Mucosa of descending colon (tissue), 3 donors: Measurements from ENCODE around the gene ARHGAP4. TPM values are rescaled to one million over a fixed set of nuclear protein-coding genes. Genes with fewer than 3 reads are reported as not detected.

Experiments used
- ATAC-seq: fragments of 200-7000 bp; cut with Tn5 transposase; one replicate; pipeline ENCODE4 v1.9.1; 2020; ENCODE audit warnings: mild to moderate bottlenecking, moderate library complexity
- DNase-seq, 3 donors: peaks; one replicate each; pipeline ENCODE4 v3.0.0-alpha.2; 2020
- H3K36me3 ChIP-seq: fragments of 200-600 bp; one replicate; pipeline ENCODE4 v1.8.0; 2021; ENCODE audit warnings: low read depth, mild to moderate bottlenecking
- H3K4me1 ChIP-seq: fragments of 200-600 bp; one replicate; pipeline ENCODE4 v1.8.0; 2021; ENCODE audit warnings: low read depth, mild to moderate bottlenecking
- H3K4me3 ChIP-seq: fragments of 200-600 bp; one replicate; pipeline ENCODE4 v1.8.0; 2021; ENCODE audit warnings: mild to moderate bottlenecking
- H3K9me3 ChIP-seq: fragments of 200-600 bp; one replicate; pipeline ENCODE4 v1.8.0; 2021; ENCODE audit warnings: mild to moderate bottlenecking
- CTCF ChIP-seq: fragments of 200-600 bp; IDR thresholded peaks from one replicate; pipeline ENCODE4 v1.8.0; 2022; ENCODE audit warnings: antibody characterized with exemption, mild to moderate bottlenecking
- intact Hi-C, 2 donors: fragments of 100-400 bp; cut with DNase I in 1 of 2; cut with micrococcal nuclease in 1 of 2; formaldehyde crosslinking; loops; one replicate each; pipeline versions ENCODE4 v1.11.0 to v1.11.1; 2022; cut with DNase I, micrococcal nuclease
- total RNA-seq, 3 donors: library from RNA; stranded (reverse); fragmentation: NEBNext Ultra II Directional in 2 of 3; extraction: Animal tissue kit (Norgen Biotek cat#: 25700) in 2 of 3; gene quantifications; one replicate each; pipeline versions ENCODE4 v1.2.1 to v1.2.4, GENCODE V29; 2021 to 2023
- donor health status: DM: no; HTN: no; CAD: no; lungs with moderate emphysema.
- donor health status: DM: no; HTN: no; CAD: no.
- donor health status: DM: no; HTN: yes; CAD: no.

Gene ARHGAP4
- total RNA-seq, 3 donors from 2014 or later = 35.0 to 47.8 (median 36.7) TPM

- ATAC-seq (no peak), DNase-seq (peak in 1 of 3 donors; percentile 68)
- no peaks in the 10 kb centered on the region for H3K36me3 ChIP-seq
- H3K9me3 ChIP-seq = no peaks in the 10 kb centered on the region
- TF ChIP-seq CTCF = no peak
- peaks cover 10% of the 10 kb centered on the region for H3K4me1 ChIP-seq
- intact Hi-C loops = no loop called here
- H3K4me3 ChIP-seq = peak overlapping the region; percentile 6
Observed at GRCh38 chrX:153926552-153926857, 441 bp upstream of the ARHGAP4 start.

DNA sequence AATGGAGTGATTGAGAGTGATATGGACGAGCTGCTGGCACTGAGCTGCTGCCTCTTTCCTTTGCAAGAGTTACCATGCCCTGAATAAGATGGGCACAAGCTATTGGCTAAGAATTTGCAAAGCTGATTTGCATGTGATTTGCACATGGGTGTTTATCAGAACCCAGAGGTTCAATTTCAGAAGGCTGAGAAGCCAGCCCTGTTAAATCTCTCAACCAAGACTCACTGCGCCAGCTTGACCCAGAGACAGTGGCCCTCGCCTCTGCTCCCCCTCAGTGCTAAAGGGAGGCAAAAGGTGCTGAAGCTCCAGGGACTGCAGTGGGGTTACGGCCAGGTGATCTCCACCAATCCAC lies 701 bp downstream of the ARHGAP4 start:
- intact Hi-C loops = no loop called here
- DNase-seq = no peak
- peaks cover 10% of the 10 kb centered on the region for H3K4me1 ChIP-seq

DNA sequence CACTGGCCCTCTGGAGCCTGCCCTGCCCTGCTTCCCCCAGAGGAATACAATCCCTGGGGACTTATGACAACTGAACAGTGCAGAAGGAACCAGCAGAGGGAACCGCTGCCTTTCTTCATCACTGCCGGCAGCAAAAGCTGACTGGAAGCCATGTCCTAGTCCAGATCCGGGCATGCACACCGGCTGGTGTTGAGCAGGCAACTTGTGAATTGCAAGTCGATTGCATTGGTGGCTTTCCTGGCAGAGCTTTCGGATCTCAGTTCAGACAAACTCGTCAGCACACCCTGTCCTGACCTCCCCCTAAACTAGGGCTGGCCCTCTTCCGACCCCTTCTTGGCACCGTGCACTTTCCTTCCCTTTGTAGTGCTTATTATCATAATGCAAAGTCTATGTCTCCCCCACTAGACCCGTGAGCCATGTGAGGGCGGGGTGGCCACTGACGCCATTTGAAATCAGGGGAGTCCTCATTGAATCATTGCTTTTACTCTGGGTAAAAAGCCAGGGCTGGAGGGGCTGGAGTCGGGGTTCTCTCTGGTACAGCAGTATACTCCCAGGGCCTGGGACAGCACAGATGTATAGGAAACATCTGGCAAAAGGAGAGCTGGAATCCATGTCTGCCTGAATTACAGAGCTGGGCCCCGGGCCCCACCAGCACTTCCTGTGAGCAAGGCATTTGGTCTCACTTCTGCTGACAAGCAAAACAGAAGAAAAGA lies 1.8 kb downstream of the ARHGAP4 start:
- no peak for ATAC-seq
- no peaks in the 10 kb centered on the region for H3K36me3 ChIP-seq
- intact Hi-C loops = no loop called here
- peaks cover 6% of the 10 kb centered on the region for H3K4me1 ChIP-seq
- DNase-seq = peak in 2 of 3 donors; percentile 37 to 56
- no peak for TF ChIP-seq CTCF
- no peaks in the 10 kb centered on the region for H3K9me3 ChIP-seq
- no peak overlapping the region for H3K4me3 ChIP-seq

More for the DNA sequence above, 701 bp downstream of the ARHGAP4 start:
- Histone ChIP-seq H3K4me3 (no peak overlapping the region), H3K9me3 (no peaks in the 10 kb centered on the region), H3K36me3 (no peaks in the 10 kb centered on the region)
- no peak for TF ChIP-seq CTCF
- no peak for ATAC-seq

DNA sequence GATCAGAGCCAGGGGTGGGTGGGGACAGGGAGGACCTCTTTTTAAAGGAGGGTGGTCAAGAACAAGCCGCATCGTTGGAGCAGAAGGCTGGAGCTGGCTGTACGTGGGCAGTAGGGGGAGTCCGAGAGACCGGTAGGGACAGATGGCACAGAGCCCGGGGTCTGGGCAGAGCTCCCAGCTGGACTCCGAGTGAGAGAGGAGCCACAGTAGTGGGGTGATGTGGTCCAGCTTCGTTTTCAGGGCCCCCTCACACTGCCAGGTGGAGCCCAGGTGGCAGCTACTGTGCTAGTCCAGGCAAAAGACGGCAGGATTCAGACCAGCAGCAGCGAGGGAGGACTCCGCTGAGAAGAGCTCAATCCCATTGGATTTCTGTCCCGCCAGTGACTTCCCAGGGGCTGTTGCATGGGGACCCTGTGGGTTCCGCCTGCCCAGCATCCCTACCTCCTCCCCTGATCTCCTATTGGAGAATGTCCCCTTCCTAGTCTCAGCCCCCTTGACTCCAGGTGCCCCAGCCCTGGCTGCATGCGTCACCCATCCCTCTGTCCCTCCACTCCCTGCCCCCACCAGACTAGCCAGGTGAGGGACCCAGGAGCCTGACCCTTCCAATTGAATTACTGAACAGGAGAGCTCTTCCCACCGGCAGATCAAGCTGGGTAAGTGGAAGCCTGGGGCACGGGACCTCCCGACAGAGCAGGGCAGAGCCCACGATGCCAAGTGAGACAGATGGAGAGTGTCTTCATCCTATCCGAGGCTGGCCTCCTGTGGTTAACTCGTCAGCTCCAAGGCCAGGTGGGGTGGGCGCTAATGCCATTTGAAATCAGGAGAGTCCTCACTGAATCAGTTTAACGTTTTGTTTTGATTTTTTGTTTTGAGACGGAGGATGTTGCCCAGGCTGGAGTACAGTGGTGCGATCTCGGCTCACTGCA lies 2.9 kb downstream of the ARHGAP4 start:
- no peaks in the 10 kb centered on the region for H3K9me3 ChIP-seq
- TF ChIP-seq CTCF = no peak
- no peaks in the 10 kb centered on the region for H3K36me3 ChIP-seq
- intact Hi-C loops = no loop called here
- no peaks in the 10 kb centered on the region for H3K4me1 ChIP-seq
- ATAC-seq (no peak), DNase-seq (peak; percentile 54 to 66 (median 66))
- H3K4me3 ChIP-seq = no peak overlapping the region

- no peak for TF ChIP-seq CTCF
- Histone ChIP-seq H3K36me3 (no peaks in the 10 kb centered on the region), H3K4me1 (no peaks in the 10 kb centered on the region), H3K9me3 (no peaks in the 10 kb centered on the region), H3K4me3 (no peak overlapping the region)
- intact Hi-C loops = no loop called here
- DNase-seq = peak in 1 of 3 donors; percentile 49
- no peak for ATAC-seq
Observed at GRCh38 chrX:153921511-153922446, 4.3 kb downstream of the ARHGAP4 start.
